Nephron (organoid): ENCODE data around the gene ZNF579.

Source experiments
- H3K27ac Mint-ChIP-seq, 3 experiments: 2 replicates each; pipeline ENCODE4 v1.8.0; 2020; ENCODE audit warnings: mixed read lengths in 3 of 3, mild to moderate bottlenecking in 2 of 3, moderate library complexity in 1 of 3
- H3K27me3 Mint-ChIP-seq: 2 replicates; pipeline ENCODE4 v1.8.0; 2021; ENCODE audit warnings: low read depth, mild to moderate bottlenecking, moderate library complexity, mixed read lengths
- H3K36me3 Mint-ChIP-seq: 2 replicates; pipeline ENCODE4 v1.8.0; 2020; ENCODE audit warnings: low read depth, mixed read lengths
- H3K4me1 Mint-ChIP-seq: 2 replicates; pipeline ENCODE4 v1.8.0; 2020; ENCODE audit warnings: mixed read lengths
- H3K4me3 Mint-ChIP-seq, 3 experiments: 2 replicates each; pipeline ENCODE4 v1.8.0; 2020; ENCODE audit warnings: mild to moderate bottlenecking in 3 of 3, mixed read lengths in 3 of 3, moderate library complexity in 2 of 3
- H3K9me3 Mint-ChIP-seq: 2 replicates; pipeline ENCODE4 v1.8.0; 2020; ENCODE audit warnings: mixed read lengths
- TF ChIP-seq, protein P1 (sequence below), 3 experiments: fragments of 200-600 bp; sonication (generic); IDR thresholded peaks; one replicate each; pipeline ENCODE4 v1.5.0; 2021; ENCODE audit warnings: antibody characterized with exemption in 3 of 3; ENCODE audit not compliant: unreplicated experiment in 3 of 3

Gene ZNF579

DNA sequence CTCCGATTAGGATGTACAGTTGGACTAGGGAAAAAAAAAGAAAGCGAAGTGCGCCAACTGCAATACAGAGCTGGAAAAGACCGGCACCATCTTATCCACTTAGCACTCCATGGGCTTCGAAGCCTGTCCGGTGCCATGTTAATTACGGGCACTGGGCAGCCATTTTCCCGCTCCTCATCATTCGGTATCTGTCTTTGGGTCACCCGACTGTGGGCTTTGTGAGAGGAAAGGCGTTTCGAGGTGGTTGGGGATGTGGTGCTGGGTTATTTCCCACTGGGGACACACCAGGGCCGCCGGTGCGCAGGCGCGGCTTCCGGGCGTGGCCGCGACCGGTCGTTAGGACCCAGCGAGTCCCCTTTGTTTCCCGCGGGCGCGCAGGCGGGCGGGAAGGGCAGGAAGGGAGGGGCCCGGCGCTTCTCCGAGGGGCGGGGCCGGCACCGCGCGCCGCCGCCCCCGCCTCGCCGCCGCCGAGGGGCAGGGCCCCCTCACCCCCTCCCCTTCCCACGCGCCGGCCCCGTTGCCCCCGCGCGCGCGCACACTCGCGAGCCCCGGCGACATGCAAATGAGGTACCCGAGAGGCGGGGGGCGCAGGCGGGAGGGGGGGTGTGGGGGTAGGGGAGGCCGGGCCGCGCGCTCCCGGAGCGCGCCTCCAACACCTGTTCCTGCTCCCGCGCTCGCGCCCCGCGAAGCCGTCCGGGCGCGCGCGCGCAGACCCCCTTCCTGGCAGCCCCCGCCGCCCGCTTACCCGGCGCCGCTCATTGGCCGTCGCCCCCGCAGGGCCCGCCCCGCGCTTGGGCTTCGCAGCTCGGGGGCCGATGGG, 19.4 kb upstream of the ZNF579 start, which contains the start of gene ZNF524:
TSS of gene ZNF524 (plus strand) at position 447 of the 820 bp plus-strand sequence. CDS start 1,825 bp downstream, outside the sequence.
- Mint-ChIP-seq H3K9me3 (no peaks in the 10 kb centered on the region), H3K4me3 (peak within 1 kb of the TSS; percentile 91 to 99 (median 97)), H3K4me1 (peaks cover 17% of the 10 kb centered on the region), H3K36me3 (peaks cover 34% of the 10 kb centered on the region), H3K27me3 (no peaks in the 10 kb centered on the region), H3K27ac (peak within 1 kb of the TSS; percentile 100)
- TF ChIP-seq, protein P1, sequence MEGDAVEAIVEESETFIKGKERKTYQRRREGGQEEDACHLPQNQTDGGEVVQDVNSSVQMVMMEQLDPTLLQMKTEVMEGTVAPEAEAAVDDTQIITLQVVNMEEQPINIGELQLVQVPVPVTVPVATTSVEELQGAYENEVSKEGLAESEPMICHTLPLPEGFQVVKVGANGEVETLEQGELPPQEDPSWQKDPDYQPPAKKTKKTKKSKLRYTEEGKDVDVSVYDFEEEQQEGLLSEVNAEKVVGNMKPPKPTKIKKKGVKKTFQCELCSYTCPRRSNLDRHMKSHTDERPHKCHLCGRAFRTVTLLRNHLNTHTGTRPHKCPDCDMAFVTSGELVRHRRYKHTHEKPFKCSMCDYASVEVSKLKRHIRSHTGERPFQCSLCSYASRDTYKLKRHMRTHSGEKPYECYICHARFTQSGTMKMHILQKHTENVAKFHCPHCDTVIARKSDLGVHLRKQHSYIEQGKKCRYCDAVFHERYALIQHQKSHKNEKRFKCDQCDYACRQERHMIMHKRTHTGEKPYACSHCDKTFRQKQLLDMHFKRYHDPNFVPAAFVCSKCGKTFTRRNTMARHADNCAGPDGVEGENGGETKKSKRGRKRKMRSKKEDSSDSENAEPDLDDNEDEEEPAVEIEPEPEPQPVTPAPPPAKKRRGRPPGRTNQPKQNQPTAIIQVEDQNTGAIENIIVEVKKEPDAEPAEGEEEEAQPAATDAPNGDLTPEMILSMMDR (IDR thresholded peaks at IDR 0.05; ENCODE audit: unreplicated experiment in 3 of 3): no peak

DNA sequence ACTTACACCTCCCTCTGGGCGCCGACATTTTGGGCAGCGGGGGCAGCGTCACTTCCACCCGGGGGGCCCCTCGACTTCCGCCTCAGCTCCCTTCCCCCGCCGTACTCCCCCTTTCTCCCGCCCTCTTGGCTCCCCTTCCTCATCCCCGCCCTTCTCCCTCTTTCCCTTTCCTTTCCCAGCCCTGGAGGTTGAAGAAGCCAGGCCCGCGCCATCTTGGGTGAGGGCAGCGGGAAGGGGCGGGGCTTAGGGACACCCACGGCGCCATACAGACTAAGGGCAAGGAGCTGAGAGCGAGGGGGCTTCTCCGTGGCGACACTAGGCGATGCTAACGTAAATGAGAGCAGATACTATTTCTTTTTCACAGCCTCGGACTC, 18.8 kb upstream of the ZNF579 start, which contains the start of gene FIZ1:
TSS of gene FIZ1 (minus strand) at position 50 of the 374 bp plus-strand sequence. CDS start 1,652 bp downstream, outside the sequence.
- H3K27me3 Mint-ChIP-seq: no peaks in the 10 kb centered on the region
- peak within 1 kb of the TSS; percentile 100 for H3K27ac Mint-ChIP-seq
- H3K4me1 Mint-ChIP-seq: peaks cover 12% of the 10 kb centered on the region
- no peaks in the 10 kb centered on the region for H3K9me3 Mint-ChIP-seq
- TF ChIP-seq, protein P1 (IDR thresholded peaks at IDR 0.05; ENCODE audit: unreplicated experiment in 3 of 3): no peak
- peak within 1 kb of the TSS; percentile 91 to 99 (median 97) for H3K4me3 Mint-ChIP-seq
- H3K36me3 Mint-ChIP-seq: peaks cover 40% of the 10 kb centered on the region

DNA sequence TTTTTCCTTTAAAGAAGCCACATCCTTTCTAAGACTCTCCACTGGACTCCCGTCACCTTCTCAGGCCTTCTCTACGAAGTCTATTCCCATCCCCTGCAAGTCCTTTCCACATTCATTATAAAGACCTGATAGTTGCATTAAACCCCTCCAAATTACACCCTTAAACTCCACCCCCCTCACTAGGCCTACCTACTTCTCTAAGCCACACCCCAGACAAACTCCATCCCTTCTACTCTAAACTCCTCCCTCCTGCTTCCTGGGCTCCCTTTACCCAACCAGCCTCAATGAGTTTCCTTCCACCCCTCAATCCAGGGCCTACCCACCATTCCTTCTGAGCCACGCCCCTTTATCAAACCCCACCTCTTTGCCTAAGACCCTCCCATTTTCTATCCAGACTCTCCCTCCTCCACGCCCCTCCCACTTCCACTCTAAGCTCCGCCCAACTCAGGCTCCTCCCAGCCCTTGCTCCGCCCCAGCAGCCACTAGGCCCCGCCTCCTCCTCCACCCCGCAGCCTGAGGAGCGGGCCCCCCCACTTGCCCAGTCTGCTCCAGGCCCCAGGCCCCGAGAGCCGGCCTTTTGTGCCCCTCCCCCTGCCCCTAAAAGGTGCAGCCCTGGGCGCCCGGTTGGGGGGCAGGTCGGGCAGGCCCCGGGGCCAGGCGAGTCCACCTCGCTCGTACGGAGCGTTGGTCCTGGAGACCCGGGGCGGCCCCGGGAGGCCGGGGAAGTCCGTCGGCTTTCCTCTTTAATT, 18.2 kb upstream of the ZNF579 start:
- Mint-ChIP-seq H3K9me3 (no peaks in the 10 kb centered on the region), H3K27me3 (no peaks in the 10 kb centered on the region), H3K4me3 (peak overlapping the region; percentile 91 to 99 (median 97)), H3K36me3 (peaks cover 41% of the 10 kb centered on the region), H3K4me1 (peaks cover 12% of the 10 kb centered on the region), H3K27ac (peak overlapping the region; percentile 100)
- TF ChIP-seq, protein P1 (IDR thresholded peaks at IDR 0.05; ENCODE audit: unreplicated experiment in 3 of 3): no peak

DNA sequence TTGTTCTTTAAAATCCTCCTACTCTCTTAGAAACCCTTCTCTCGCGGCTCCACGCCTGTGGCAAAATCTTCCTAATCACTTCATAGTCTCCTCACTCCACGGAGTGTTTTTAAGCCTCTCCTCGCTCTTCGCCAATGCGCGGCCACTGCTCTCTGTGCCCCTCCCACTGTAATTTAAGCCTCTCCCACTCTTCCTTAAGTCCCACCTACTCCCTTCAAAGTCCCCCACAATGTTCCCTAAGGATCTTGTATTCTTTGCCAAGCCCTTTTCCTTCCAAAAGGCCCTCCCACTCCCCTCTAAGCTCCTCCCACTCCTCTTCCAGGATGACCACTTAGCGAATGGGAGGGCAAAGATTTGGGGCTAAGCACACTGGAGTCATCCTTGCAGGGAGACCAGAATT, 17.4 kb upstream of the ZNF579 start:
- Mint-ChIP-seq H3K4me3 (peak overlapping the region; percentile 32 to 91 (median 34)), H3K27me3 (no peaks in the 10 kb centered on the region), H3K9me3 (no peaks in the 10 kb centered on the region), H3K4me1 (peaks cover 12% of the 10 kb centered on the region), H3K36me3 (peaks cover 46% of the 10 kb centered on the region), H3K27ac (peak overlapping the region in 2 of 3 experiments; percentile 40 to 81)
- TF ChIP-seq, protein P1 (IDR thresholded peaks at IDR 0.05; ENCODE audit: unreplicated experiment in 3 of 3): no peak

DNA sequence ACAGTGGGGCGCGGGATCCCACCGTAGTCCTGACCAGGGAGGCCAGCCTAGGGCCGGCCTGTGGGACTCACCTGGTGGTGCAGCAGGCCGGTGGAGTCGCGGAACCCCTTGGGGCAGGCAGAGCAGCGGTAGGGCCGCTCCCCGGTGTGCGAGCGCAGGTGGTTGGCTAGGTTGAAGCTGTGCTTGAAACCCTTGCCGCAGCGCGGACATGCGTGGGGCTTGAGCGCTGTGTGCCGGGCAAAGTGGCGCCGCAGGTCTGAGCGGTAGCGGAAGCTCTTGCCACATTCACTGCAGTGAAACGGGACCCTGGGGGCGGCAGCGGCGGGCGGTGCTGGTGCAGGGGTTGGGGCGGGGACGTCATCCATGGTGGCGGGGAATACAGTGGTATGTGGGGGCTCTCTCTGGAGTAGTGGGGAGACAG, 16.9 kb upstream of the ZNF579 start:
- Mint-ChIP-seq H3K27me3 (no peaks in the 10 kb centered on the region), H3K4me1 (peaks cover 12% of the 10 kb centered on the region), H3K36me3 (peaks cover 46% of the 10 kb centered on the region), H3K4me3 (no peak overlapping the region), H3K9me3 (no peaks in the 10 kb centered on the region), H3K27ac (peak overlapping the region in 1 of 3 experiments; percentile 35)
- TF ChIP-seq, protein P1 (IDR thresholded peaks at IDR 0.05; ENCODE audit: unreplicated experiment in 3 of 3): no peak
